Ishikawa (cell line): ENCODE measurements around the gene IL12RB2.

Experiments
- CREB1 ChIP-seq: IDR thresholded peaks from 2 replicates; pipeline ENCODE4 v1.6.1; 2012; ENCODE audit warnings: low read depth
- EP300 ChIP-seq: IDR thresholded peaks from 2 replicates; pipeline ENCODE4 v1.6.1; 2012; ENCODE audit warnings: borderline replicate concordance
- NFIC ChIP-seq: IDR thresholded peaks from 2 replicates; pipeline ENCODE4 v1.6.1; 2012
- RAD21 ChIP-seq: IDR thresholded peaks from 2 replicates; pipeline ENCODE4 v1.6.1; 2012; ENCODE audit warnings: low read depth
- TAF1 ChIP-seq: IDR thresholded peaks from 2 replicates; pipeline ENCODE4 v1.6.1; 2012; ENCODE audit warnings: low read depth, mild to moderate bottlenecking
- TF ChIP-seq, protein P1 (sequence below): IDR thresholded peaks from 2 replicates; pipeline ENCODE4 v1.6.1; 2012
- TF ChIP-seq, protein P2 (sequence below): IDR thresholded peaks from 2 replicates; pipeline ENCODE4 v1.6.1; 2012; ENCODE audit warnings: low read depth, mild to moderate bottlenecking

DNA sequence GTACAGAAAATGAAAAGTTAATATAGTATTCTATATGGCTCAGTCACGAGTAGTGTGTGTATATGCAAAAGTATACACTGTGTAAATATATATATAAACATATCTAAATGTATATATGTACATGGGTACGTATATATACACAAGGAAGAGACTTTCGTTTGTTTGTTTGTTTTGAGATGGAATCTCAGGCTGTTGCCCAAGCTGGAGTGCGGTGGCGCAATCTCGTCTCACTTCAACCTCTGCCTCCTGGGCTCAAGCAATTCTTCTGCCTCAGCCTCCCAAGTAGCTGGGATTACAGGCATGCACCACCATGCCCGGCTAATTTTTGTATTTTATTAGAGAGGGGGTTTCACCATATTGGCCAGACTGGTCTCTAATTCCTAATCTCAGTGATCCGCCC is 16.4 kb downstream of the IL12RB2 start:
- TF ChIP-seq NFIC: no peak
- no peak for TF ChIP-seq TAF1
- TF ChIP-seq RAD21: no peak
- no peak for TF ChIP-seq EP300
- TF ChIP-seq, protein P1, sequence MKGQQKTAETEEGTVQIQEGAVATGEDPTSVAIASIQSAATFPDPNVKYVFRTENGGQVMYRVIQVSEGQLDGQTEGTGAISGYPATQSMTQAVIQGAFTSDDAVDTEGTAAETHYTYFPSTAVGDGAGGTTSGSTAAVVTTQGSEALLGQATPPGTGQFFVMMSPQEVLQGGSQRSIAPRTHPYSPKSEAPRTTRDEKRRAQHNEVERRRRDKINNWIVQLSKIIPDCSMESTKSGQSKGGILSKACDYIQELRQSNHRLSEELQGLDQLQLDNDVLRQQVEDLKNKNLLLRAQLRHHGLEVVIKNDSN: no peak
- TF ChIP-seq, protein P2, sequence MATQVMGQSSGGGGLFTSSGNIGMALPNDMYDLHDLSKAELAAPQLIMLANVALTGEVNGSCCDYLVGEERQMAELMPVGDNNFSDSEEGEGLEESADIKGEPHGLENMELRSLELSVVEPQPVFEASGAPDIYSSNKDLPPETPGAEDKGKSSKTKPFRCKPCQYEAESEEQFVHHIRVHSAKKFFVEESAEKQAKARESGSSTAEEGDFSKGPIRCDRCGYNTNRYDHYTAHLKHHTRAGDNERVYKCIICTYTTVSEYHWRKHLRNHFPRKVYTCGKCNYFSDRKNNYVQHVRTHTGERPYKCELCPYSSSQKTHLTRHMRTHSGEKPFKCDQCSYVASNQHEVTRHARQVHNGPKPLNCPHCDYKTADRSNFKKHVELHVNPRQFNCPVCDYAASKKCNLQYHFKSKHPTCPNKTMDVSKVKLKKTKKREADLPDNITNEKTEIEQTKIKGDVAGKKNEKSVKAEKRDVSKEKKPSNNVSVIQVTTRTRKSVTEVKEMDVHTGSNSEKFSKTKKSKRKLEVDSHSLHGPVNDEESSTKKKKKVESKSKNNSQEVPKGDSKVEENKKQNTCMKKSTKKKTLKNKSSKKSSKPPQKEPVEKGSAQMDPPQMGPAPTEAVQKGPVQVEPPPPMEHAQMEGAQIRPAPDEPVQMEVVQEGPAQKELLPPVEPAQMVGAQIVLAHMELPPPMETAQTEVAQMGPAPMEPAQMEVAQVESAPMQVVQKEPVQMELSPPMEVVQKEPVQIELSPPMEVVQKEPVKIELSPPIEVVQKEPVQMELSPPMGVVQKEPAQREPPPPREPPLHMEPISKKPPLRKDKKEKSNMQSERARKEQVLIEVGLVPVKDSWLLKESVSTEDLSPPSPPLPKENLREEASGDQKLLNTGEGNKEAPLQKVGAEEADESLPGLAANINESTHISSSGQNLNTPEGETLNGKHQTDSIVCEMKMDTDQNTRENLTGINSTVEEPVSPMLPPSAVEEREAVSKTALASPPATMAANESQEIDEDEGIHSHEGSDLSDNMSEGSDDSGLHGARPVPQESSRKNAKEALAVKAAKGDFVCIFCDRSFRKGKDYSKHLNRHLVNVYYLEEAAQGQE: no peak
- no peak for TF ChIP-seq CREB1
